ENCODE data around the gene ABAT. TPM values are rescaled to one million over a fixed set of nuclear protein-coding genes. Genes with fewer than 3 reads are reported as not detected.

ABAT gene
- total RNA-seq, 2 experiments from 2014 or later: 2.0 to 6.7 TPM

DNA sequence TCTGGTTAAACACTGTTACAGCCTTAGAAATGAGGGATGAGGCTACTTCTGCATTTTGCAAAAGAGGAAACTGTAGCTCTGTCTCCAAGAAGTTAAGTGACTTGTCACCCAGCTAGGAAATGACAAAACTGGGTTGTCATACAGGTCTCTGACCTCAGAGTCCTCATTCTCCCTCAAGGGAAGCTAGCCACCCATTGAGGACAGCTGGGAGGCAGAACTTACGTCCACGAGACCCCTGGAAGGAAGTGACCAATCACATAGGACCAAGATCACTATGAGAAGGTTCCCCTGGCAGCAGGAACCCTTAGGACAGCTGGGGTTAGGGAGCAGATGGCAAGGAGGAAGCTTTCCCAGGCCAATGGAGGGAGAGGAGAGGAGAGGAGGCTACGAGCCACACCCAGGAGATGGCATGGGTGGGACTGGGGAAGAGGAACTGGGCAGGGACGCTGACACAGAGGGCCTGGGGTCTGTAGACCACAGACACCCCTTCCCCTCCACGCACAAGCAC is 41.7 kb upstream of the ABAT start:
- H3K79me2 ChIP-seq (ENCODE audit: insufficient read depth, low read depth, low read length): no peaks in the 10 kb centered on the region
- peaks cover 89% of the 10 kb centered on the region for H3K36me3 ChIP-seq (ENCODE audit: insufficient read depth, low read length)
- no peak for DNase-seq (ENCODE audit: low spot score)
- no peaks in the 10 kb centered on the region for H3K9me3 ChIP-seq (ENCODE audit: low read length)
- H3K9me2 ChIP-seq (ENCODE audit: insufficient read depth, low read length): no peaks in the 10 kb centered on the region
- POLR2A ChIA-PET: no interaction called here
- no peak overlapping the region for H3K4me3 ChIP-seq (ENCODE audit: low read depth, low read length, poor library complexity, severe bottlenecking)
- CTCF ChIA-PET (ENCODE audit: unreplicated experiment): no interaction called here
- no peaks in the 10 kb centered on the region for H4K20me1 ChIP-seq (ENCODE audit: insufficient read depth, low read length)
- intact Hi-C loops (cut with micrococcal nuclease; ENCODE audit: unreplicated experiment): no loop called here
- H3K4me2 ChIP-seq (ENCODE audit: low read length): no peak overlapping the region
- H3K27ac ChIP-seq (ENCODE audit: low read depth, low read length, poor library complexity, severe bottlenecking): no peak overlapping the region
- H2AFZ ChIP-seq (ENCODE audit: low read length): no peak overlapping the region
- no TSS peak for BruUV-seq (replicated peaks)
- H3K4me1 ChIP-seq (ENCODE audit: insufficient read depth, low read length, poor library complexity, severe bottlenecking): no peaks in the 10 kb centered on the region
- TF ChIP-seq EZH2phosphoT487 (IDR thresholded peaks at IDR 0.05; ENCODE audit: borderline replicate concordance, low read depth, low read length): no peak
- TF ChIP-seq, protein P1, sequence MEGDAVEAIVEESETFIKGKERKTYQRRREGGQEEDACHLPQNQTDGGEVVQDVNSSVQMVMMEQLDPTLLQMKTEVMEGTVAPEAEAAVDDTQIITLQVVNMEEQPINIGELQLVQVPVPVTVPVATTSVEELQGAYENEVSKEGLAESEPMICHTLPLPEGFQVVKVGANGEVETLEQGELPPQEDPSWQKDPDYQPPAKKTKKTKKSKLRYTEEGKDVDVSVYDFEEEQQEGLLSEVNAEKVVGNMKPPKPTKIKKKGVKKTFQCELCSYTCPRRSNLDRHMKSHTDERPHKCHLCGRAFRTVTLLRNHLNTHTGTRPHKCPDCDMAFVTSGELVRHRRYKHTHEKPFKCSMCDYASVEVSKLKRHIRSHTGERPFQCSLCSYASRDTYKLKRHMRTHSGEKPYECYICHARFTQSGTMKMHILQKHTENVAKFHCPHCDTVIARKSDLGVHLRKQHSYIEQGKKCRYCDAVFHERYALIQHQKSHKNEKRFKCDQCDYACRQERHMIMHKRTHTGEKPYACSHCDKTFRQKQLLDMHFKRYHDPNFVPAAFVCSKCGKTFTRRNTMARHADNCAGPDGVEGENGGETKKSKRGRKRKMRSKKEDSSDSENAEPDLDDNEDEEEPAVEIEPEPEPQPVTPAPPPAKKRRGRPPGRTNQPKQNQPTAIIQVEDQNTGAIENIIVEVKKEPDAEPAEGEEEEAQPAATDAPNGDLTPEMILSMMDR (conservative IDR thresholded peaks at IDR 0.05; ENCODE audit: low read length): no peak

DNA sequence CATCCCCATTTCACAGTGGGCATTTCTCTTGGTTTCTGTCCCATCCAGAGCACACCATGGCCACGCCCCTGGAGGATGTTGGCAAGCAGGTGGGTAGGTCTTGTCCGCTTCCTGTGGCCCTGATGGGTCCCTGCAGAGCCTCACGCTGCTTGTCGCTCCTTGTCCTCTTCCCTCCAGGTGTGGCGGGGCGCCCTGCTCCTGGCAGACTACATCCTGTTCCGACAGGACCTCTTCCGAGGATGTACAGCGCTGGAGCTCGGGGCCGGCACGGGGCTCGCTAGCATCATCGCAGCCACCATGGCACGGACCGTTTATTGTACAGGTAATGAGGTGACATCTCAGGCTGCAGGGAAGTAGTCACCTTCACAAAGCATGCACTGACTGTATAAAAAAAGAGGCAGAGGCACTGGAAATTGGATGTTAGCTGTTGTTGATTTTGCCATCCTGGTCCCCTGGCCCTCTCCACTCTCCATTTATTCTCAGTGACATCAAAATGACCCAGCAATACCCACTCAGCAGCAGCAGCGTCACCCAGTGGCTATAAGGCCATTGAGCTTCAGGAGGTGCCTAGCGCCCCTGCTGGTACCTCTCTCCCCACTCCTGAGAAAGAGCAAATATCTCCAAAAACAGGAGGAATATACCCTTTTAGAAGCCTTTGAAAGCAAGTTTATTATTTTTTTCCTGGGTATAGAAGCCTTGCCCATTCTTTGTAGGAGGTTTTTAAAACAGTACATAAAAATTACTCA is 39.3 kb upstream of the ABAT start:
- H3K4me1 ChIP-seq (ENCODE audit: insufficient read depth, low read length, poor library complexity, severe bottlenecking): no peaks in the 10 kb centered on the region
- no peak overlapping the region for H3K27ac ChIP-seq (ENCODE audit: low read depth, low read length, poor library complexity, severe bottlenecking)
- peak; percentile 48 for DNase-seq (ENCODE audit: low spot score)
- ChIA-PET POLR2A (interaction anchor here (0.6 to 1.0 kb wide), 2 partner anchors 17 to 51 kb away, joined by 3 read pairs; no protein-coding TSS in a partner anchor), CTCF (ENCODE audit: unreplicated experiment) (no interaction called here)
- no TSS peak for BruUV-seq (replicated peaks)
- H3K4me3 ChIP-seq (ENCODE audit: low read depth, low read length, poor library complexity, severe bottlenecking): no peak overlapping the region
- no peak overlapping the region for H3K4me2 ChIP-seq (ENCODE audit: low read length)
- no peaks in the 10 kb centered on the region for H4K20me1 ChIP-seq (ENCODE audit: insufficient read depth, low read length)
- H3K79me2 ChIP-seq (ENCODE audit: insufficient read depth, low read depth, low read length): no peaks in the 10 kb centered on the region
- no peaks in the 10 kb centered on the region for H3K9me2 ChIP-seq (ENCODE audit: insufficient read depth, low read length)
- TF ChIP-seq, protein P1 (conservative IDR thresholded peaks at IDR 0.05; ENCODE audit: low read length): peak; percentile 93
- TF ChIP-seq EZH2phosphoT487 (IDR thresholded peaks at IDR 0.05; ENCODE audit: borderline replicate concordance, low read depth, low read length): no peak
- peaks cover 84% of the 10 kb centered on the region for H3K36me3 ChIP-seq (ENCODE audit: insufficient read depth, low read length)
- no peaks in the 10 kb centered on the region for H3K9me3 ChIP-seq (ENCODE audit: low read length)
- intact Hi-C loops (cut with micrococcal nuclease; ENCODE audit: unreplicated experiment): loop anchor here (5.0 kb wide), 1 partner anchor 63 kb away; no protein-coding TSS in a partner anchor
- no peak overlapping the region for H2AFZ ChIP-seq (ENCODE audit: low read length)

DNA sequence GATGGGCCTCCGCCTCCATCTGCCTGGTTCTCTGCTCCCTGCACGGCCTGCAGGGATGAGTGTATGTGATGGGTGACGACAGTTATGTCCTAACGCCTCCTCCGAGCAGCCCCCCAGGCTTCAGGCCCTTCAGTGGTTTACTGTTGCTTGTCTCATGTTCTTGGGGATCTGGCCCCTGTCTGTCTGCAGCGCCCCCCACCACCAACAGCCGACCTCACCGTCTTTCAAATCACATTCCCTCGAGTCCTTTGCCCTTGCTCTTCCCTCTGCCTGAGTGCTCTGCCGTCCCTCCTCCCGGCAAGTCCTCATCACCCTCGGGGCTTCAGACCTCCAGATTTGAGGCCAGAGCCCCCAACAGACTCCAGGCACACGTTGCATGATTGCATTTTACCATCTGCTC is 34.7 kb upstream of the ABAT start:
- TF ChIP-seq, protein P1 (conservative IDR thresholded peaks at IDR 0.05; ENCODE audit: low read length): no peak
- TF ChIP-seq EZH2phosphoT487 (IDR thresholded peaks at IDR 0.05; ENCODE audit: borderline replicate concordance, low read depth, low read length): no peak
- Histone ChIP-seq H3K36me3 (ENCODE audit: insufficient read depth, low read length) (peaks cover 80% of the 10 kb centered on the region), H3K9me3 (ENCODE audit: low read length) (no peaks in the 10 kb centered on the region), H4K20me1 (ENCODE audit: insufficient read depth, low read length) (no peaks in the 10 kb centered on the region), H3K4me1 (ENCODE audit: insufficient read depth, low read length, poor library complexity, severe bottlenecking) (no peaks in the 10 kb centered on the region), H2AFZ (ENCODE audit: low read length) (no peak overlapping the region), H3K4me3 (ENCODE audit: low read depth, low read length, poor library complexity, severe bottlenecking) (no peak overlapping the region), H3K9me2 (ENCODE audit: insufficient read depth, low read length) (no peaks in the 10 kb centered on the region), H3K27ac (ENCODE audit: low read depth, low read length, poor library complexity, severe bottlenecking) (no peak overlapping the region), H3K79me2 (ENCODE audit: insufficient read depth, low read depth, low read length) (no peaks in the 10 kb centered on the region), H3K4me2 (ENCODE audit: low read length) (no peak overlapping the region)
- ChIA-PET POLR2A (no interaction called here), CTCF (ENCODE audit: unreplicated experiment) (no interaction called here)
- BruUV-seq (replicated peaks): no TSS peak
- intact Hi-C loops (cut with micrococcal nuclease; ENCODE audit: unreplicated experiment): loop anchor here (5.0 kb wide), 1 partner anchor 67 kb away; no protein-coding TSS in a partner anchor
- no peak for DNase-seq (ENCODE audit: low spot score)

Measured in OCI-LY7 (cell line).